ENCODE measurements around the gene ITPK1. TPM values are rescaled to one million over a fixed set of nuclear protein-coding genes. Genes with fewer than 3 reads are reported as not detected.

Gene ITPK1
- total and polyA plus RNA-seq, 5 donors from 2014 or later: 19.5 to 54.1 (median 22.1) TPM

DNA sequence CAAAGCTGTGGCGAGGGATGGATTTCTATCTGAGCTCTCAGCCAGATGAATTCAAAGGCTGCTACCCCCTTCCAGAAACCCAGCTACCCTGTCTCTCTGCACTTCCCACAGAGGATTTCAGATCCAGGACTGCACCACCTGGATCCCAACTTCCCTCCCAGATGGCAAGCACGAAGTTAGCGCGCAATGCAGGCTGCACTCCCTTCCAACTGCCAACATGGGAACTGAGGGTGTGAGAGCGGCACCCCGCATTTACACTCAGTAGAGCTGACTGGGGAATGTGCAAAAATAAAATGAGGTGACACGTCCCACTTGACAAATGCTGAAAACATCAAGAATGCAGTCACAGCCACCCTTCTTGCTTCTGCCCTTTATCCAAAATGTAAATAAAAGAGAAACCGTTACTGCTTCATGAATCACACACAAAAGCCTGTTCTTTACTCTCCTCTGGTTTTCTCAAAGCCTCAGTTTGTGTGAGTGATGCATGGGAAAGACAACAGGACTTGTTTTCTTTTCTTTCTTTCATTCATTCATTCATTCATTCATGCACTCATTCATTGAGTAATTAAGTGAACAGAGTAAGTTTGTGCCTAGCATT is 85.7 kb downstream of the ITPK1 start:
- DNase-seq: no peak
- H3K27me3 Mint-ChIP-seq: no peaks in the 10 kb centered on the region
- peak overlapping the region in 2 of 3 donors; percentile 44 to 67 for H3K27ac Mint-ChIP-seq
- ATAC-seq (ENCODE audit: low read depth in 2 of 2): no peak
- no peaks in the 10 kb centered on the region for H3K9me3 Mint-ChIP-seq
- H3K4me1 Mint-ChIP-seq: peaks cover 4 to 43% (median 29%) of the 10 kb centered on the region in 4 donors
- H3K27me3 ChIP-seq (ENCODE audit: control insufficient read depth, insufficient read depth, low read length): no peaks in the 10 kb centered on the region
- no peak overlapping the region for H3K4me3 ChIP-seq (ENCODE audit: low read depth, low read length)
- H3K9me3 ChIP-seq (ENCODE audit: control insufficient read depth in 2 of 2, low read length in 2 of 2): no peaks in the 10 kb centered on the region
- no peak overlapping the region for H3K4me3 Mint-ChIP-seq
- peaks cover 4% of the 10 kb centered on the region for H3K36me3 Mint-ChIP-seq
- H3K4me1 ChIP-seq (ENCODE audit: control insufficient read depth, insufficient read depth, low read length, poor library complexity, severe bottlenecking): peaks cover 26% of the 10 kb centered on the region
- H3K36me3 ChIP-seq (ENCODE audit: control insufficient read depth, insufficient read depth, low read length): no peaks in the 10 kb centered on the region
- H3K27ac ChIP-seq (ENCODE audit: insufficient read depth, low read length, poor library complexity, severe bottlenecking): no peak overlapping the region

DNA sequence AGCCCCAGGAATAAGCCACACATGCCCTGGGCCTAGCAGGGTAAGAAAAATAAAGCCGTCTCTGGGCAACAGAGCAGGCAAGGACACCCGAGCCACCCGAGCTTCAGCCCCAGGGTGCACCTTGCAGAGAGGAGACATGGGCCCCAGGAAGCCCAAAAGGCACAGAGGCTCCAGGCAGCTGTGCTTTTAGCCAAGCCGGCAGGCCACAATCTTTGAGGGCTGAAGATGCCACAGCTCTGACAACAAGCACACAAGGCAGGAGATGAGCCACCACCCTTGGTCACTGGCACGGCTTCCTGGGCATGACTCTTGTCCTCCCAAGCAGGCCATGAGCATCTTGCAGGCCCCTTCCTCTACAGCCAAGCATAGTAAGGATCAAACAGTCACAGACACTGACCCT is 86.3 kb downstream of the ITPK1 start:
- no peak overlapping the region for H3K4me3 Mint-ChIP-seq
- ATAC-seq (ENCODE audit: low read depth in 2 of 2) (no peak), DNase-seq (no peak)
- no peaks in the 10 kb centered on the region for H3K27me3 Mint-ChIP-seq
- no peaks in the 10 kb centered on the region for H3K9me3 Mint-ChIP-seq
- Histone ChIP-seq H3K4me1 (ENCODE audit: control insufficient read depth, insufficient read depth, low read length, poor library complexity, severe bottlenecking) (peaks cover 20% of the 10 kb centered on the region), H3K27me3 (ENCODE audit: control insufficient read depth, insufficient read depth, low read length) (no peaks in the 10 kb centered on the region), H3K9me3 (ENCODE audit: control insufficient read depth in 2 of 2, low read length in 2 of 2) (no peaks in the 10 kb centered on the region), H3K27ac (ENCODE audit: insufficient read depth, low read length, poor library complexity, severe bottlenecking) (no peak overlapping the region), H3K36me3 (ENCODE audit: control insufficient read depth, insufficient read depth, low read length) (no peaks in the 10 kb centered on the region), H3K4me3 (ENCODE audit: low read depth, low read length) (no peak overlapping the region)
- H3K27ac Mint-ChIP-seq: no peak overlapping the region
- peaks cover 4 to 41% (median 26%) of the 10 kb centered on the region in 4 donors for H3K4me1 Mint-ChIP-seq
- H3K36me3 Mint-ChIP-seq: peaks cover 4% of the 10 kb centered on the region

DNA sequence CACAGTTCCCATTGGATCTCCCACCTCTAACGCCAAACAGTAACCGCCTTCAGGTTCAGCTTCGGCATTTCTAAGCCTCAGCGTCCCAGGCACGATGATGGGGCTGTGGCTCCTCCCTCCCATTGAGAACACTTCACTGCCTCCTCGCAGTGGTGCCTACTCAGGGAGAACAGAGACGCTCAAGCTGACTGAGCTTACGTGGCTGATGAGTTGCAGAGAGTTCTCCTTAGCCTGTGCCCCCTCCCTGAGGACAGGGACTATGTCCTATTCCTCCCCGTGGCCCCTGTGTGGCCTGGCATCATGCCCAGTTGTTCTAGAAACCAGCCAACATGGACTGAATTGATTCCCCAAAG is 87.0 kb downstream of the ITPK1 start:
- Mint-ChIP-seq H3K36me3 (peaks cover 4% of the 10 kb centered on the region), H3K4me1 (peaks cover 4 to 36% (median 25%) of the 10 kb centered on the region in 4 donors), H3K27me3 (no peaks in the 10 kb centered on the region), H3K27ac (peak overlapping the region in 1 of 3 donors; percentile 32), H3K4me3 (no peak overlapping the region), H3K9me3 (no peaks in the 10 kb centered on the region)
- Histone ChIP-seq H3K27ac (ENCODE audit: insufficient read depth, low read length, poor library complexity, severe bottlenecking) (no peak overlapping the region), H3K27me3 (ENCODE audit: control insufficient read depth, insufficient read depth, low read length) (no peaks in the 10 kb centered on the region), H3K4me1 (ENCODE audit: control insufficient read depth, insufficient read depth, low read length, poor library complexity, severe bottlenecking) (peaks cover 13% of the 10 kb centered on the region), H3K4me3 (ENCODE audit: low read depth, low read length) (no peak overlapping the region), H3K36me3 (ENCODE audit: control insufficient read depth, insufficient read depth, low read length) (no peaks in the 10 kb centered on the region), H3K9me3 (ENCODE audit: control insufficient read depth in 2 of 2, low read length in 2 of 2) (no peaks in the 10 kb centered on the region)
- DNase-seq: no peak
- ATAC-seq (ENCODE audit: low read depth in 2 of 2): no peak

DNA sequence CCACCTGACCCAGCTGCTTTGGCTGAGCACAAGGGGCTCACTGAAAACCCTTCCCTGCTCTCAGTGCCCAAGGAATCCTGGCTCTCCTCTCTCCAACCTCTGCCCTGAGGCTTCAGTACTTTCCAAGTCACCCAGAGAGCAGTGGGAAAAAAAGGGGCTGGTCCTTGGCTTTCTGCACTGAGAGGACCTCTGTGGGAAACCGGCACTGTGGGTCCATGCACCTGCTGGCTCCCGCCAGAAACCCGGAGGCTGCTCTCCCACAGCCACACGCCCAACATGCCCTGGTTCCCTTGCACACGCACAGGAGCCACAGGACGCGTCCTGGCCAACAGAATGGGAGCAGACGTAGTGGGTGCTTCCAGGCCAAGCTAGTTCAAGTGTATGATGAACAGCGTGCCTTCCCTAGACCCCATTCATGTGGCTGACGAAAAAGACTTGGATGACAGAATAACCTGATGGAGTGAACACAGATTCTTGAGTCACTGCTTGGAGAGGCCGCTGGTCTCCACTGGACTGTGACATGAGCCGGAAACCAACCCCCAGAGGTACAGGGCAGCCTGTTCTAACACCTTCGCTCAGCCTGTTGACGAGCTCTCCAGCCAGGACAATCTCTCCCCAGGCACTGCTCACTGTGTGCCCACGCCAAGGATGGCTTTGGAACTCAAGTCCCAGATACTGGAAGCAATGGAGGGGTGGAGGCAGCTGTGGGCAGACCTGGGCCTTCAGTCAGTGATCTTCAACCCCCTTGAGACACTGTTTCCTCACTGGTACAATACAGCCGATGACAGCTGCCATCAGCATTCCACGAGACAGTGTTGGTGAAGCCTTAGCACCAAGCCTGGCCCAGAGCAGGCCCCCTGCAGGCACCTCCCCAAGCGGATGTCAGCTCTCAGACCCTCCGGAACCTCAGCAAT is 87.7 kb downstream of the ITPK1 start:
- Mint-ChIP-seq H3K4me1 (peaks cover 4 to 30% (median 22%) of the 10 kb centered on the region in 4 donors), H3K27me3 (no peaks in the 10 kb centered on the region), H3K9me3 (no peaks in the 10 kb centered on the region), H3K36me3 (peaks cover 4% of the 10 kb centered on the region), H3K4me3 (no peak overlapping the region), H3K27ac (no peak overlapping the region)
- DNase-seq: no peak
- no peak for ATAC-seq (ENCODE audit: low read depth in 2 of 2)
- H3K4me1 ChIP-seq (ENCODE audit: control insufficient read depth, insufficient read depth, low read length, poor library complexity, severe bottlenecking): peaks cover 6% of the 10 kb centered on the region
- H3K27ac ChIP-seq (ENCODE audit: insufficient read depth, low read length, poor library complexity, severe bottlenecking): no peak overlapping the region
- H3K36me3 ChIP-seq (ENCODE audit: control insufficient read depth, insufficient read depth, low read length): no peaks in the 10 kb centered on the region
- H3K9me3 ChIP-seq (ENCODE audit: control insufficient read depth in 2 of 2, low read length in 2 of 2): no peaks in the 10 kb centered on the region
- no peak overlapping the region for H3K4me3 ChIP-seq (ENCODE audit: low read depth, low read length)
- no peaks in the 10 kb centered on the region for H3K27me3 ChIP-seq (ENCODE audit: control insufficient read depth, insufficient read depth, low read length)

DNA sequence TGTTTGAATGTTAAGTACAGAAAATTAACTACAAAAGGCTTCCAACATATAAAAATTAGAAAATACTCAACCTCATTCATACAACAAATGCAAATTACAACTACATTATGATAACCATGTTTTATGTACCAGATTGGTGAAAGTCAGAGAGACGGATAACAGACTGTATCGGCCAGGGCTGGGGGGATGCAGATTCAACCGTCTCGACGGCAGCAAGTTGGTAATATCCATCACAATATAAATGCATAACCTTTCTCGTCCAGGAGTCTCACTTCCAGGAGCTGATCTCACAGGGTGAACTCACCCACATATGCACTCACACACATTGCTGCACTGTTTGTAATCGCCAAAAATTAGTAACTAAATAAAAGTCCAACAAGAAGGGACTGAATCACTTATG is 89.4 kb downstream of the ITPK1 start:
- peak overlapping the region in 1 of 3 donors; percentile 21 for H3K27ac Mint-ChIP-seq
- H3K27me3 Mint-ChIP-seq: no peaks in the 10 kb centered on the region
- DNase-seq (no peak), ATAC-seq (ENCODE audit: low read depth in 2 of 2) (no peak)
- H3K4me1 Mint-ChIP-seq: peaks cover 4 to 28% (median 18%) of the 10 kb centered on the region in 4 donors
- no peak overlapping the region for H3K4me3 Mint-ChIP-seq
- peaks cover 4% of the 10 kb centered on the region for H3K36me3 Mint-ChIP-seq
- H3K36me3 ChIP-seq (ENCODE audit: control insufficient read depth, insufficient read depth, low read length): no peaks in the 10 kb centered on the region
- H3K4me1 ChIP-seq (ENCODE audit: control insufficient read depth, insufficient read depth, low read length, poor library complexity, severe bottlenecking): no peaks in the 10 kb centered on the region
- H3K9me3 ChIP-seq (ENCODE audit: control insufficient read depth in 2 of 2, low read length in 2 of 2): no peaks in the 10 kb centered on the region
- no peaks in the 10 kb centered on the region for H3K9me3 Mint-ChIP-seq
- H3K27ac ChIP-seq (ENCODE audit: insufficient read depth, low read length, poor library complexity, severe bottlenecking): no peak overlapping the region
- no peaks in the 10 kb centered on the region for H3K27me3 ChIP-seq (ENCODE audit: control insufficient read depth, insufficient read depth, low read length)
- H3K4me3 ChIP-seq (ENCODE audit: low read depth, low read length): no peak overlapping the region

DNA sequence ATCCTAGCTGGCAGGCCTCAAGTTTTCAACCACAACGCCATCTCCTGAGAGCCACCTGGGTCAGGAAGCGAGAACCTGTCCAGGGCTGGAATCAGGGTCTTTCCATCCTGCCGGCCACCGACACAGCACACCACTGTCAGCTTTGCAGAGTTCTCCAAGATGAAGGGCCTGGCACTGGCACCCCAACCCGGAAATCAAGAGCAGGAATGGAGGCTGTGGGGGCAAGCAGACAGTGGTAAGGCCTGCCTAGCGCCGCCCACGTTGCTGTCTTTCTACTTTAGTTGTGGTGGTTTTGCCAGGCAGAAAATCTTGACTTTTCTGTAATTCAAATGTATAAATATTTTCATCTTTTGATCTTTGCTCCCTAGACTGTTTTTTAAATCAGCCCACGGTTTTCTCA is 90.7 kb downstream of the ITPK1 start:
- Mint-ChIP-seq H3K9me3 (no peaks in the 10 kb centered on the region), H3K4me1 (peaks cover 4 to 26% (median 23%) of the 10 kb centered on the region in 4 donors), H3K36me3 (peaks cover 6% of the 10 kb centered on the region), H3K27ac (peak overlapping the region in 2 of 3 donors; percentile 33 to 42), H3K27me3 (no peaks in the 10 kb centered on the region), H3K4me3 (no peak overlapping the region)
- Histone ChIP-seq H3K27me3 (ENCODE audit: control insufficient read depth, insufficient read depth, low read length) (no peaks in the 10 kb centered on the region), H3K4me3 (ENCODE audit: low read depth, low read length) (no peak overlapping the region), H3K36me3 (ENCODE audit: control insufficient read depth, insufficient read depth, low read length) (no peaks in the 10 kb centered on the region), H3K4me1 (ENCODE audit: control insufficient read depth, insufficient read depth, low read length, poor library complexity, severe bottlenecking) (no peaks in the 10 kb centered on the region), H3K27ac (ENCODE audit: insufficient read depth, low read length, poor library complexity, severe bottlenecking) (no peak overlapping the region), H3K9me3 (ENCODE audit: control insufficient read depth in 2 of 2, low read length in 2 of 2) (no peaks in the 10 kb centered on the region)
- ATAC-seq (ENCODE audit: low read depth in 2 of 2): no peak
- no peak for DNase-seq

DNA sequence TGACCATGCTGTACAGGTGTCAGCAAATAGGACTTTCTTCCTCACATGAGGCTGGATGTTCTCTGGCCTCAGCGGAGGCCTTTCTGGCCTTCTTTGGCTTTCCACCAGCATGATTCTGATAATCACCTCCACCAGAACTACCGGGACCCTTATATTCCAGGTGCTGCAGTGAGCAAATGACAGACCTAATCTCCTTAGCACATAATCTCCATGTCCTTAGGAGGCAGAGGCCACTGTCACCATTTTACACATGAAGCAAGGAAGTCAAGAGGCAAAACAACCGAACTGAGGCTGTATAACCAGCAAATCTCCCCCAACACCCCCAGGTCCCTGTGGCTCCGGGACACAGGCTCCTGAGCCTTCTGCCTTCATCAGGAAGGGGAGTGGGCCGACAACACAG is 91.2 kb downstream of the ITPK1 start:
- peaks cover 4 to 26% (median 23%) of the 10 kb centered on the region in 4 donors for H3K4me1 Mint-ChIP-seq
- H3K4me3 Mint-ChIP-seq: no peak overlapping the region
- peak overlapping the region in 1 of 3 donors; percentile 63 for H3K27ac Mint-ChIP-seq

More for the DNA sequence above, 91.2 kb downstream of the ITPK1 start:
- Mint-ChIP-seq H3K36me3 (peaks cover 6% of the 10 kb centered on the region), H3K27me3 (no peaks in the 10 kb centered on the region), H3K9me3 (no peaks in the 10 kb centered on the region)
- Histone ChIP-seq H3K36me3 (ENCODE audit: control insufficient read depth, insufficient read depth, low read length) (no peaks in the 10 kb centered on the region), H3K9me3 (ENCODE audit: control insufficient read depth in 2 of 2, low read length in 2 of 2) (no peaks in the 10 kb centered on the region), H3K4me1 (ENCODE audit: control insufficient read depth, insufficient read depth, low read length, poor library complexity, severe bottlenecking) (no peaks in the 10 kb centered on the region), H3K4me3 (ENCODE audit: low read depth, low read length) (no peak overlapping the region), H3K27ac (ENCODE audit: insufficient read depth, low read length, poor library complexity, severe bottlenecking) (no peak overlapping the region), H3K27me3 (ENCODE audit: control insufficient read depth, insufficient read depth, low read length) (no peaks in the 10 kb centered on the region)
- ATAC-seq (ENCODE audit: low read depth in 2 of 2): no peak
- DNase-seq: no peak
